H1 (cell line): Measurements from ENCODE around the gene ELFN2. TPM values are rescaled to one million over a fixed set of nuclear protein-coding genes. Genes with fewer than 3 reads are reported as not detected.

Experiments
- CTCF ChIA-PET: fragments of 300-600 bp; sonication (Branson Sonifier 250); formaldehyde crosslinking; loops from one replicate; lab custom pipeline; 2021; ENCODE audit not compliant: partially characterized antibody; lab: Charles Lee
- POLR2A ChIA-PET: fragments of 300-600 bp; sonication (Branson Sonifier 250); formaldehyde crosslinking; loops from one replicate; lab custom pipeline; 2021; ENCODE audit warnings: inconsistent platforms; ENCODE audit not compliant: partially characterized antibody; lab: Charles Lee
- DNase-seq, 2 experiments: peaks; one replicate each; pipeline versions ENCODE4 v3.0.0 to v3.0.0-alpha.2; 2010 to 2022; ENCODE audit warnings: low spot score in 2 of 2, low read depth in 1 of 2, mixed read lengths in 1 of 2
- FAIRE-seq: peaks from 2 replicates; lab custom pipeline; 2011; peaks lifted over from hg19 to GRCh38; lab: Jason Lieb, UNC
- H2AFZ ChIP-seq: 2 replicates; pipeline ENCODE4 v1.8.1; 2012; ENCODE audit warnings: low read length, inconsistent platforms
- H2AK5ac ChIP-seq: 2 replicates; pipeline ENCODE4 v1.6.1; 2013; ENCODE audit warnings: low read depth, low read length
- H2BK120ac ChIP-seq: replicated peaks from 2 replicates; pipeline ENCODE3; 2013; ENCODE audit warnings: low read depth, low read length, inconsistent platforms
- H2BK12ac ChIP-seq: 2 replicates; pipeline ENCODE4 v1.6.1; 2013; ENCODE audit warnings: low read depth, low read length
- H2BK15ac ChIP-seq: 2 replicates; pipeline ENCODE4 v1.6.1; 2013; ENCODE audit warnings: low read length
- H2BK20ac ChIP-seq: 2 replicates; pipeline ENCODE4 v1.6.1; 2013; ENCODE audit warnings: low read length
- H2BK5ac ChIP-seq: 2 replicates; pipeline ENCODE4 v1.6.1; 2013; ENCODE audit warnings: low read depth, low read length
- H3K14ac ChIP-seq: 2 replicates; pipeline ENCODE4 v1.6.1; 2013; ENCODE audit warnings: inconsistent platforms; ENCODE audit not compliant: insufficient read length
- H3K18ac ChIP-seq: 2 replicates; pipeline ENCODE4 v1.6.1; 2013; ENCODE audit warnings: low read length; ENCODE audit errors: extremely low read depth
- H3K23ac ChIP-seq: 2 replicates; pipeline ENCODE4 v1.6.1; 2013; ENCODE audit warnings: inconsistent platforms; ENCODE audit not compliant: insufficient read length
- H3K23me2 ChIP-seq: 2 replicates; pipeline ENCODE4 v1.6.1; 2013; ENCODE audit warnings: low read depth, low read length
- H3K27ac ChIP-seq: 2 replicates; pipeline ENCODE4 v1.6.1; 2011; ENCODE audit warnings: low read depth, low read length, inconsistent platforms
- H3K27me3 ChIP-seq, 4 experiments: replicated peaks in 1 of 4; 1 replicate in 1 of 4; 2 replicates in 3 of 4; pipeline versions ENCODE4 v1.6.1 to v1.8.1; 2011 to 2013; ENCODE audit warnings: low read length in 3 of 4, mild to moderate bottlenecking in 3 of 4, inconsistent platforms in 2 of 4, mixed read lengths in 2 of 4, moderate library complexity in 1 of 4; ENCODE audit not compliant: control insufficient read depth in 3 of 4, insufficient read depth in 3 of 4; ENCODE audit errors: extremely low read depth in 1 of 4
- H3K36me3 ChIP-seq, 4 experiments: 2 replicates each; pipeline versions ENCODE4 v1.6.1 to v1.8.1; 2011 to 2013; ENCODE audit warnings: mild to moderate bottlenecking in 4 of 4, low read length in 3 of 4, moderate library complexity in 2 of 4, control low read depth in 1 of 4, inconsistent platforms in 1 of 4; ENCODE audit not compliant: insufficient read depth in 4 of 4, control insufficient read depth in 2 of 4
- H3K4ac ChIP-seq: replicated peaks from 2 replicates; pipeline ENCODE3; 2013; ENCODE audit warnings: low read length, low read depth, mixed read lengths, inconsistent platforms; ENCODE audit not compliant: insufficient read length
- H3K4me1 ChIP-seq, 4 experiments: replicated peaks in 1 of 4; 1 replicate in 1 of 4; 2 replicates in 3 of 4; pipeline versions ENCODE4 v1.6.1 to v1.8.1; 2011 to 2013; ENCODE audit warnings: low read length in 3 of 4, inconsistent platforms in 2 of 4, mixed read lengths in 1 of 4; ENCODE audit not compliant: insufficient read depth in 4 of 4, control insufficient read depth in 3 of 4
- H3K4me2 ChIP-seq, 2 experiments: 2 replicates each; pipeline versions ENCODE4 v1.6.1 to v1.8.1; 2011 to 2013; ENCODE audit warnings: low read depth in 2 of 2, low read length in 2 of 2, control low read depth in 1 of 2, inconsistent platforms in 1 of 2, mild to moderate bottlenecking in 1 of 2; ENCODE audit not compliant: insufficient read depth in 1 of 2
- H3K4me3 ChIP-seq, 4 experiments: fragments of 200-600, 300-600 bp in 1 of 4; sonication (generic), shearing (Covaris generic), sonication (Bioruptor Twin) in 1 of 4; 2 replicates each; pipeline versions ENCODE4 v1.5.1 to v1.8.1; 2011 to 2016; ENCODE audit warnings: low read length in 4 of 4, low read depth in 3 of 4, control low read depth in 2 of 4, inconsistent platforms in 2 of 4, mild to moderate bottlenecking in 2 of 4, mixed read lengths in 1 of 4, moderate library complexity in 1 of 4; ENCODE audit not compliant: insufficient read depth in 2 of 4; ENCODE audit errors: extremely low read depth in 1 of 4
- H3K56ac ChIP-seq: replicated peaks from 2 replicates; pipeline ENCODE3; 2013; ENCODE audit warnings: low read depth, mild to moderate bottlenecking, mixed read lengths, low read length, inconsistent platforms; ENCODE audit not compliant: insufficient read length
- H3K79me1 ChIP-seq: 2 replicates; pipeline ENCODE4 v1.6.1; 2013; ENCODE audit warnings: low read depth, low read length, control low read depth
- H3K79me2 ChIP-seq, 2 experiments: 2 replicates each; pipeline versions ENCODE4 v1.6.1 to v1.8.1; 2012 to 2013; ENCODE audit warnings: low read length in 2 of 2, mild to moderate bottlenecking in 2 of 2, inconsistent platforms in 1 of 2; ENCODE audit not compliant: insufficient read depth in 2 of 2, control insufficient read depth in 1 of 2
- H3K9ac ChIP-seq, 4 experiments: replicated peaks in 1 of 4; 1 replicate in 1 of 4; 2 replicates in 3 of 4; pipeline versions ENCODE4 v1.6.1 to v1.8.1; 2011 to 2013; ENCODE audit warnings: low read depth in 3 of 4, low read length in 3 of 4, control low read depth in 2 of 4, mild to moderate bottlenecking in 2 of 4, moderate library complexity in 2 of 4, inconsistent platforms in 1 of 4; ENCODE audit errors: extremely low read depth in 1 of 4
- H3K9me3 ChIP-seq, 2 experiments: 2 replicates each; pipeline versions ENCODE4 v1.6.1 to v1.8.1; 2012 to 2013; ENCODE audit warnings: mild to moderate bottlenecking in 2 of 2, moderate library complexity in 2 of 2, control low read depth in 1 of 2, inconsistent platforms in 1 of 2, low read depth in 1 of 2, low read length in 1 of 2, mixed read lengths in 1 of 2; ENCODE audit not compliant: insufficient read depth in 2 of 2
- H4K20me1 ChIP-seq, 2 experiments: replicated peaks in 1 of 2; 2 replicates each; pipeline versions ENCODE3 to v1.8.1; 2011 to 2013; ENCODE audit warnings: inconsistent platforms in 2 of 2, low read length in 2 of 2, mild to moderate bottlenecking in 1 of 2; ENCODE audit not compliant: insufficient read depth in 2 of 2, control insufficient read depth in 1 of 2
- H4K5ac ChIP-seq: 2 replicates; pipeline ENCODE4 v1.6.1; 2013; ENCODE audit warnings: low read length, low read depth, mixed read lengths, inconsistent platforms; ENCODE audit not compliant: insufficient read length
- H4K8ac ChIP-seq: 2 replicates; pipeline ENCODE4 v1.8.0; 2013; ENCODE audit warnings: mild to moderate bottlenecking, moderate library complexity, low read length, inconsistent platforms; ENCODE audit not compliant: insufficient read depth; ENCODE audit errors: extremely low read depth
- H4K91ac ChIP-seq: replicated peaks from 2 replicates; pipeline ENCODE3; 2013; ENCODE audit warnings: low read length, mixed read lengths, inconsistent platforms; ENCODE audit not compliant: insufficient read length
- ATF2 ChIP-seq: IDR thresholded peaks from 2 replicates; pipeline ENCODE4 v1.6.1; 2012; ENCODE audit warnings: low read length, inconsistent platforms
- BRCA1 ChIP-seq: IDR thresholded peaks from 2 replicates; pipeline ENCODE4 v1.6.1; 2012; ENCODE audit warnings: low read depth, low read length, improper control_type of control experiment
- CBX5 ChIP-seq: fragments of 300-800, 300-1000 bp; sonication (generic); IDR thresholded peaks from 2 replicates; pipeline ENCODE4 v1.7.1; 2016; ENCODE audit warnings: antibody characterized with exemption, low read length, low read depth
- EP300 ChIP-seq, 2 experiments: IDR thresholded peaks; 1 replicate in 1 of 2; 2 replicates in 1 of 2; pipeline ENCODE4 v1.6.1; 2011 to 2012; ENCODE audit warnings: low read depth in 2 of 2, low read length in 2 of 2, mild to moderate bottlenecking in 2 of 2, borderline replicate concordance in 1 of 2, inconsistent platforms in 1 of 2, moderate library complexity in 1 of 2
- KDM5A ChIP-seq: fragments of 200-600 bp; IDR thresholded peaks from 2 replicates; pipeline ENCODE4 v1.7.1; 2012; ENCODE audit warnings: mild to moderate bottlenecking, low read length, inconsistent platforms, mixed read lengths
- NANOG ChIP-seq: IDR thresholded peaks from 2 replicates; pipeline ENCODE4 v1.6.1; 2011; ENCODE audit warnings: low read length, low read depth, mild to moderate bottlenecking, inconsistent platforms; ENCODE audit not compliant: insufficient read depth, poor library complexity, severe bottlenecking
- POLR2A ChIP-seq, 2 experiments: IDR thresholded peaks; 1 replicate in 1 of 2; 2 replicates in 1 of 2; pipeline ENCODE4 v1.6.1; 2011; ENCODE audit warnings: low read depth in 2 of 2, low read length in 2 of 2, mild to moderate bottlenecking in 2 of 2; ENCODE audit errors: control extremely low read depth in 1 of 2
- TAF1 ChIP-seq: IDR thresholded peaks from 2 replicates; pipeline ENCODE4 v1.6.1; 2011; ENCODE audit warnings: mild to moderate bottlenecking, low read depth, low read length
- TBP ChIP-seq: IDR thresholded peaks from 2 replicates; pipeline ENCODE4 v1.6.1; 2011; ENCODE audit warnings: low read depth, low read length, improper control_type of control experiment
- WGBS, 2 experiments: shearing (Covaris generic) in 1 of 2; methylation state at CpG; one replicate each; pipeline versions ENCODE4 v1.1.6 to v1.1.7; 2013 to 2015; ENCODE audit warnings: low lambda C conversion rate in 2 of 2, mixed read lengths in 2 of 2, inconsistent platforms in 1 of 2, low coverage in 1 of 2, missing lambda C conversion rate in 1 of 2; ENCODE audit not compliant: insufficient replicate concordance in 2 of 2, insufficient coverage in 1 of 2, insufficient read length in 1 of 2; ENCODE audit errors: extremely low coverage in 1 of 2, missing lambda C conversion rate in 1 of 2; 5-methylcytosine and 5-hydroxymethylcytosine counted together
- polyA plus RNA-seq, 7 experiments: library from polyadenylated mRNA; depleted of rRNA in 3 of 7; stranded (reverse) in 5 of 7; unstranded in 2 of 7; fragments of >200 nt in 5 of 7; fragments of 200-250 nt in 2 of 7; gene quantifications; 1 replicate in 5 of 7; 2 replicates in 1 of 7; 4 replicates in 1 of 7; pipeline versions ENCODE4 v1.2.1 to v1.2.3, GENCODE V29; 2011 to 2013; ENCODE audit warnings: missing spikeins in 2 of 7, mixed read lengths in 2 of 7
- total RNA-seq: library from RNA; stranded (reverse); fragmentation: NEBNext Ultra II Directional; extraction: Animal tissue kit (Norgen Biotek cat#: 25700); gene quantifications from 2 replicates; pipeline ENCODE4 v1.2.1, GENCODE V29; 2021

ELFN2 gene
- total and polyA plus RNA-seq, 2 of the 8 experiments (the other 6 are each of a cell fraction or from before 2014, with no cell fraction given), result 0.63 to 0.88 TPM

DNA sequence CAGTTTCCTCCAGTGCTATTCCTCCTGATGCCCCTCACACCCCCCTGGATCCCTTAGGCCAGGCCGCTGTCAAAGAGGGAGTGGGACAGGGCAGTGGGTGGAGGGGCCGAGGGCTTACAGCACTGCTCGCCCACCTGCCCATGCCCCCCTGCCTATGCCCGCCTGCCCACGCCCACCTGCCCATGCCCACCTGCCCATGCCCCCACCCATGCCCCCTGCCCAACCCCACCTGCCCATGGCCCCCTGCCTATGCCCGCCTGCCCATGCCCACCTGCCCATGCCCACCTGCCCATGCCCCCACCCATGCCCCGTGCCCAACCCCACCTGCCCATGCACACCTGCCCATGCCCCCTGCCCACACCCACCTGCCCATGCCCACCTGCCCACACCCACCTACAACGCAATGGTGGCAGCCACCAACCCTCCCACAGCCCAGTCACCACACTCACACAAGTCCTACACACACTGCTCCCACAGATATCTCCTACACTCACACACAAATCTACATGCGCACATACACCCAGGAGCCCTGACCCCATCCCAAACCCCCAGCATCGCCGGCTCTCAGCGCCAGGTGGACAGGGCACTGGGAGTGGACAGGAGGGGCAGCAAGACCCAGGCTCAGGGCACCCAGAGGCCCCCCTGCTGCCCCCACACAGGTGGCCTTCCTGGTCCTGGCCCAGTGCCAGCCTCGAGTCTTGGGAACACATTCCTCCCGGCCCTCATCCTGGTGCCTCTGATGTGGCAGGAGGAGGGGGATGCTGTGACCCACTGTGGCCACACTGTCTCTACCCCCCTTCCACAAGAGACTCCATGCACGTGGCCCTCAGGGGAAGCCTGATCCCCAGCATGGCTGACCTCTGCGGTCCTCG is 83.2 kb downstream of the ELFN2 start:
- no peak overlapping the region for H2BK120ac ChIP-seq
- no peaks in the 10 kb centered on the region; the same call in 1 of the 2 replicates for H3K23me2 ChIP-seq
- no peaks in the 10 kb centered on the region for H3K9me3 ChIP-seq
- no peak overlapping the region for H3K4ac ChIP-seq
- no peak overlapping the region for H4K91ac ChIP-seq
- H3K4me2 ChIP-seq, result no peak overlapping the region
- 0 out of 2 replicates have a peak overlapping the region, but pooled peaks have one; percentile 83 for H2BK15ac ChIP-seq
- H2BK12ac ChIP-seq, result 0 out of 2 replicates have a peak overlapping the region, but pooled peaks have one; percentile 50
- H3K79me2 ChIP-seq, result no peaks in the 10 kb centered on the region
- no peak overlapping the region for H3K18ac ChIP-seq
- H3K36me3 ChIP-seq, result no peaks in the 10 kb centered on the region
- FAIRE-seq, result no peak
- ChIA-PET CTCF (interaction anchor here (2.2 kb wide), 1 partner anchor 14 kb away, joined by 7 read pairs; no protein-coding TSS in a partner anchor), POLR2A (interaction anchor here (1.1 to 2.2 kb wide), 2 partner anchors 13 to 76 kb away, joined by 3 to 9 read pairs; no protein-coding TSS in a partner anchor)
- no peak overlapping the region for H3K27ac ChIP-seq
- peaks cover 0 to 18% (median 9%) of the 10 kb centered on the region in 4 experiments; a peak in 5 of 7 replicates for H3K4me1 ChIP-seq
- no peak overlapping the region for H3K23ac ChIP-seq
- H2BK20ac ChIP-seq, result 0 out of 2 replicates have a peak overlapping the region, but pooled peaks have one; percentile 61
- no peak overlapping the region for H3K14ac ChIP-seq
- no peak overlapping the region for H2AFZ ChIP-seq
- H3K27me3 ChIP-seq, result peaks cover 0 to 3% (median 0%) of the 10 kb centered on the region in 4 experiments; a peak in 2 of 7 replicates
- H3K9ac ChIP-seq, result no peak overlapping the region
- DNase-seq, result no peak
- no peak overlapping the region for H4K8ac ChIP-seq
- no peak overlapping the region for H3K56ac ChIP-seq
- H2BK5ac ChIP-seq, result 0 out of 2 replicates have a peak overlapping the region, but pooled peaks have one; percentile 2
- H4K5ac ChIP-seq, result no peak overlapping the region
- 83% methylated on average over 11 of the region's 17 CpGs; no CpG with 5 or more reads in 1 of the 2 experiments for WGBS, 2 experiments
- no peak overlapping the region for H3K4me3 ChIP-seq
- no peaks in the 10 kb centered on the region for H4K20me1 ChIP-seq
- no peaks in the 10 kb centered on the region; the same call in 1 of the 2 replicates for H3K79me1 ChIP-seq
- H2AK5ac ChIP-seq, result no peak overlapping the region
- no peak for TF ChIP-seq CBX5
- TF ChIP-seq EP300 (IDR thresholded peaks at IDR 0.05; ENCODE audit: borderline replicate concordance in 1 of 2, low read depth in 2 of 2, low read length in 2 of 2), result no peak
- TF ChIP-seq ATF2, result no peak
- TF ChIP-seq BRCA1, result no peak
- TF ChIP-seq POLR2A (IDR thresholded peaks at IDR 0.05; ENCODE audit: control extremely low read depth in 1 of 2, low read depth in 2 of 2, low read length in 2 of 2), result no peak
- TF ChIP-seq TBP, result no peak
- TF ChIP-seq NANOG, result no peak
- TF ChIP-seq TAF1, result no peak
- TF ChIP-seq KDM5A, result no peak
